ENCODE data around the gene SYCN. TPM values are rescaled to one million over a fixed set of nuclear protein-coding genes. Genes with fewer than 3 reads are reported as not detected.
A peak's percentile ranks its signal among the peaks of the same experiment; 100 is the strongest.
"Not testable (repeated sequence)": the region's sequence is repeated elsewhere in the genome, so short reads cannot be mapped to it uniquely, and the experiment has no call there.

Gene SYCN
- total RNA-seq, 1 donor from 2014 or later: not detected

- no peak for ATAC-seq
- no peak for DNase-seq (ENCODE audit: low spot score)
- intact Hi-C loops (cut with DNase I): no loop called here
Measured at GRCh38 chr19:39232708-39233107, 28.6 kb upstream of the SYCN start.

DNA sequence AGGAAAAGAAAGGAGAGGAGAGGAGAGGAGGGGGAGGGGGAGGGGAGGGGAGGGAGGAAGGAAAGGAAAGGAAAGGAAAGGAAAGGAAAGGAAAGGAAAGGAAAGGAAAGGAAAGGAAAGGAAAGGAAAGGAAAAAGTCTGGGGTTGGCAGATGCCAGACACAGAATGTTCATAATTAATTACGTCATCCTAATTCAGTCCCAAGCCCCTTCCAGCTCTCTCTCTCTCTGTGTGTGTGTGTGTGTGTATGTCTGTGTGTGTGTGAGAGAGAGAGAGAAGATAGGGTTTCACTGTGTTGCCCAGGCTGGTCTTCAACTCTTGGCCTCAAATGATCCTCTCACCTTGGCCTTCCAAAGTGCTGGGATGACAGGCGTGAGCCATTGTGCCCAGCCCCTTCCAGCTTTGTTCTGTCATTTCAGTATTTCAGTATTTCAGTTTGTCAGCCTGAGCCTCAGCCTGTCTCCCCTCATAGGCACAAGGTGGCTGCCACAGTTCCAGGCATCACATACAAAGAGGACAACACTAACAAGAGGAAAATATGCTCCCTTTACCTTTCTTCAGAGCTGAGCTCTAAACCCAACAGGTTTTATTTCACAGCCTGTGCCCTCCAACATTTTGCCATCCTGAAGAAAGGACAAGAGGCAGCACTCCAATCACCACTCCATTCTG, 26.2 kb upstream of the SYCN start:
- intact Hi-C loops (cut with DNase I): no loop called here
- no peak for DNase-seq (ENCODE audit: low spot score)

GRCh38 chr19:39224910-39225309, 20.8 kb upstream of the SYCN start:
- no peak for DNase-seq (ENCODE audit: low spot score)
- intact Hi-C loops (cut with DNase I): no loop called here
- no peak for ATAC-seq

More for the DNA sequence above, 26.2 kb upstream of the SYCN start:
- ATAC-seq: no peak

DNA sequence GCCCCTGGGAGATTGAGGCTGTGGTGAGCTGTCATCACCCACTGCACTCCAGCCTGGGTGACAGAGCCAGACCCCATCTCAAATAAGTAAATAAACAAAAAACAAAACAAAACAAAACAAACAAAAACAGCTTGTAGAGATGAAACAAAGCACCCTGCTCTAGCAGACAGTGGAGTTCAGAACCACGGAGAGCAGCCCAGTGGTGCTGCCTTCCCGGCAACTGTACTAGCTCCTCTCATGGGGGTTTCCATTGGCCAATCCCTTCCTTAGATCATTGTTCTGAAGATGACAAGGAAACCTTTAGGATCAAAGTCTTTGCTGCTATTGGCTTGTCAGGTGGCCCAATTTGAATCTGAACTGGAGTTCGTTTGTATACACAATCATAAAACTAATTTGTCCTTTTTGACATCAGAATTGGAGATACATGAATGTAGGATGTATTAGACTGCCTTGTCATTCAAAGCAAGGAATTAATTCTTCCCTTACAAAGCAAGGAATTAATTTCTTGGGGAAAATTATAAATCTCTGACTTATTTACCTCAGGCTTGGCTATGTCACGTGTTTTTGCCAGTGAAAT, 19.7 kb upstream of the SYCN start:
- ATAC-seq: no peak
- DNase-seq (ENCODE audit: low spot score): no peak
- intact Hi-C loops (cut with DNase I): no loop called here

DNA sequence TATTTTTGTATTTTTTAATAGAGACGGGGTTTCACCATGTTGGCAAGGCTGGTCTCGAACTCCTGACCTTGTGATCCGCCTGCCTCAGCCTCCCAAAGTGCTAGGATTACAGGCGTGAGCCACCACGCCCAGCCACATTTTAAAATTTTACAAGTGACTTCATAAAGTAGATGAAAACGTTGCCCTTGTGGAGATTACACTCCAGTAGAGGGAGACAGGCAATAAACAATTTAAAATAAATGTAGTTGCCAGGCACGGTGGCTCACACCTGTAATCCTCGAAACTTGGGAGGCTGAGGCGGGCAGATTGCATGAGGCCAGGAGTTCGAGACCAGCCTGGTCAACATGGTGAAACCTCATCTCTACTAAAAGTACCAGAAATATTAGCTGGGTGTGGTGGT, 15.0 kb upstream of the SYCN start:
- ATAC-seq; intact Hi-C loops (cut with DNase I); DNase-seq (ENCODE audit: low spot score): not testable (repeated sequence)

GRCh38 chr19:39218230-39219007, 14.4 kb upstream of the SYCN start:
- DNase-seq (ENCODE audit: low spot score) (no peak), ATAC-seq (no peak)
- intact Hi-C loops (cut with DNase I): no loop called here

DNA sequence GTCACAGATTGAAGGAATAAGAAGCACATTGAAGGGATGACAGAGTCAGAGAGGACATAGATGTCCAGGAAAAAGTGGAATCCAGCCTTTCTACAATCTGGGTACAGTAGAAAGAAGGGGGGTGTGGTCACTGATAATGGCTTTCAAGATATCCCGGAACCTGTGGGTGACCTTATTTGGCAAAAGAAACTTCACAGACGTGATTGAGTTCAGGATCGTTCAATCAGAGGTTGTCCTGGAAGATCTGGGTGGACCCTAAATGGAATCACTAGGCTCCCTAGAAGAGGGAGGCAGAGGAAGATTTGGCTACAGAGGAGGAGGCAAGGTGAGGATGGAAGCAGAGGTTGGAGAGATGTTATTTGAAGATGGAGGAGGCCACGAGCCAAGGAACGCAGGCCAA, 13.0 kb upstream of the SYCN start:
- DNase-seq (ENCODE audit: low spot score): no peak
- intact Hi-C loops (cut with DNase I): no loop called here
- ATAC-seq: no peak

DNA sequence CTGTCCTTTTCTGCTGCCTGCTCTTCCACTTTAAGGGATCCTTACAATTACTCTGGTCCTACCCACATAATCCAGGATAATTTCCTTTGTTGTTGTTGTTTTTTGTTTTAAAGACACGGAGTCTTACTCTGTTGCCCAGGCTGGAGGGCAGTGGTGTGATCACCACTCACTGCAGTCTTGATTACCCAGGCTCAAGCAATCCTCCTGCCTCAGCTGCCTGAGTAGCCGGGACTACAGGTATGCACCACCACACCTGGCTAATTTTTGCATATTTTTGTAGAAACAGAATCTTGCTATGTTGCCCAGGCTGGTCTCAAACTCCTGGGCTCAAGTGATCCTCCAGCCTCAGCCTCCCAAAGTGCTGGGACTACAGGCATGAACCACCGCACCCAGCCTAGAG, 11.3 kb upstream of the SYCN start:
- intact Hi-C loops (cut with DNase I); ATAC-seq; DNase-seq (ENCODE audit: low spot score): not testable (repeated sequence)

DNA sequence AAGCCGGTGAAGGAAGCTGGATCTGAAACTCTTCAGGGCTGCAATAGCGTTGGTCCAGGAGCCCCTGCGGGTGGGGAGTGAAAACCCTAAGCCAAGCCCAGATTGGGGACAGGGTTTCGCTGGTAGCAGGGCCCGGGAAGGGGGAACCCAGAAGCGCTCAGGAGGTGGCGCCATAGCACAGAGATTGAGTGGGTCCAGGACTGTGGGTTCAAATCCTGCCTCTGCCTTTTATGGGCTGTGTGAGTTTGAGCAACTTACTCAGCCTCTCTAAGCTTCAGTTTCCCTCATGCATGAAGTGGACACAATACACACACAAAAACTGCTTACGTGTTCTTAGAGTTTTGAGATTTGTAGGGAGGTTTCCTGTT, 8.3 kb upstream of the SYCN start:
- intact Hi-C loops (cut with DNase I): no loop called here
- peak; percentile 28 for ATAC-seq
- DNase-seq (ENCODE audit: low spot score): peak; percentile 66

DNA sequence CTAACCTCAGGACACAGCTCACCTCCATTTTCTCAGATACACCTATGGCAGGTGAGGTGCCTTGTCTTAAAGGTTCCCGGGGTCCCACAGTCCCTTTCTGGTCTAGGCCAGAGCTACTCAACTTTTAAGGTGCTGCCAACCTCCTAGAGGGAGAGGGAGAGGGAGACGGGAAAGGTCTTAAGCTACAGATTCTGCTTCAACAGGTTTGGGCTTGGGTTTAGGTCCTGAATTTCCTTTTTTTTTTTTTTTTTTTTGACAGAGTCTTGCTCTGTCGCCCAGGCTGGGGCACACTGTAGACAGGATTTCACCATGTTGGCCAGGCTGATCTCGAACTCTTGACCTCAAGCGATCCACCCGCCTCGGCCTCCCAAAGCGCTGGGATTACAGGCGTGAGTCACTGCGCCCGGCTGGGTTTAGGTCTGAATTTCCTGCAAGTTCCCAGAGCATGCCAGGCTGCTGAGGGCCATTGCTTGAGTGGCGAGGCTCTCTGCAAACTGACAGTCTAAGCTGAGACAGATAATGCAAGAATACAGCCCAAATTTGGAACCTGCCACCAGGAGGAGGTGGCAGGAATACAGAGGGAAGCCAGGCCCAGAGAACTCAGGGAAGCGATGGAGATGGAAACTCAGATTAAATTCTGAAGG, 7.8 kb upstream of the SYCN start:
- ATAC-seq: no peak
- intact Hi-C loops (cut with DNase I): no loop called here
- no peak for DNase-seq (ENCODE audit: low spot score)

- intact Hi-C loops (cut with DNase I): no loop called here
- DNase-seq (ENCODE audit: low spot score) (no peak), ATAC-seq (no peak)
Measured at GRCh38 chr19:39209196-39209595, 5.1 kb upstream of the SYCN start.

DNA sequence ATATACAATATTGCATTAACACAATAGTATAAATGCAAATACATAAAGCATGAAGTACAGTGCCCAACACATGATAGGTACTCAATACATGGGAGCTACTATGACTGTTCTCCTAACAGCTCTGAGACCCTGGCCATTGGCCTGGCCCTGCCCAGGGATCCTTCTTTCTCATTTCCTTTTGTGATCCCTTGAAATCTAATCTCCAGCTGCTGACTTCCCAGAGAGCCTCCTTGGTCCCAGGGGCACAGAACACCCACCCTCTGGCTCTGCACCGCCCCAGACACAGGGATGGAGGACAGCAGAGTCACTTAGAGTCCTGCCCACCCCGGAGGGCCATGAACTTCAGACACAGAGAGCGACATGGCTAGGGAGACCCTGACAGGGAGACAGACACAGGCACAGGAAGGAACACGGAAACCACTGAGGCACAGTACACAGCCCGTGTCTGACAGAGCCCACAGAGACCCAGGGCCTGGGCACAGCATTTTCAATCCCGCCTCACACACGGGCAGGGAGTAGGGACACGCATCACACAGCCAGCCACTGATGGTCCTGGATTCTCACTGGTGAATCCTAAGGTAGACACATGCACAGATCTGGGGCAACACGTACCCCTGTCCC, 4.2 kb upstream of the SYCN start:
- no peak for DNase-seq (ENCODE audit: low spot score)
- intact Hi-C loops (cut with DNase I): no loop called here
- ATAC-seq: no peak

DNA sequence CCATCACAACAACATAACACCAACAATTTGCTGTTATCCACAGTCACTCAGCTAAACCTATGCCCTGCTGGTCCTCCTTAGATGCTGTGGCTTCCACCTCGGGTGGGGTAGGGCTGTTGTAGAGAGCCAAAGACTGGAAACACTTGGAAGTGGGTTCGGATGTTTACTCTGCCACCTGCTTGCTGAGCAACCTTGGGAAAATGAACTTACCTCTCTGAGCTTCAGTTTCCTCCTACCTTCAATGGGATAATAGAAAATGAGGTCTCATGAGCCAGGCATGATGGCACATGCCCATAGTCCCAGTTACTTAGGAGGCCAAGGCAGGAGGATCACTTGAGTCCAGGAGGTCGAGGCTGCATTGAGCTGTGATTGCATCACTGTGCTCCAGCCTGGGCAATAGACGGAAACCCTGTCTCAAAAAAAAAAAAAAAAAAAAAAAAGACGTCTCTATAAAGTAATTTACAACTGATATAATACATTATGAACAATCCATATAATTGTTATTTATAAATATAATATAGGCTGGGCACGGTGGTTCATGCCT, 3.3 kb upstream of the SYCN start:
- DNase-seq (ENCODE audit: low spot score) (no peak), ATAC-seq (no peak)
- intact Hi-C loops (cut with DNase I): no loop called here

- intact Hi-C loops (cut with DNase I): no loop called here
- no peak for ATAC-seq
- no peak for DNase-seq (ENCODE audit: low spot score)
Measured at GRCh38 chr19:39206122-39206521, 2.1 kb upstream of the SYCN start.

DNA sequence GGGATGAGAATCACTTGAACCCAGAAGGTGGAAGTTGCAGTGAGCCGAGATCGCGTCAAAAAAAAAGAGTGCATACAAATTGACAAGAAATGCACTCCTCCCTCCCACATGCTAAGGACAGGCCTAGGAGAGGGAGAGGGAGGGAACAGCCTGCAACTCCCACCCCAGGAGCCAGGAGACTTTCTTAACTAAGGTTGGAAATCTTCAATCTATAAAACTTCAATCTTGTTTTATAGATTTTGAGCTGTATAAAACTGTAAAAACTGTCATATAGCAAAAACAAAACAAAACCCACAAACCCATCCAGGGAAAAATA, 1.3 kb upstream of the SYCN start:
- DNase-seq (ENCODE audit: low spot score): no peak
- no peak for ATAC-seq
- intact Hi-C loops (cut with DNase I): no loop called here

DNA sequence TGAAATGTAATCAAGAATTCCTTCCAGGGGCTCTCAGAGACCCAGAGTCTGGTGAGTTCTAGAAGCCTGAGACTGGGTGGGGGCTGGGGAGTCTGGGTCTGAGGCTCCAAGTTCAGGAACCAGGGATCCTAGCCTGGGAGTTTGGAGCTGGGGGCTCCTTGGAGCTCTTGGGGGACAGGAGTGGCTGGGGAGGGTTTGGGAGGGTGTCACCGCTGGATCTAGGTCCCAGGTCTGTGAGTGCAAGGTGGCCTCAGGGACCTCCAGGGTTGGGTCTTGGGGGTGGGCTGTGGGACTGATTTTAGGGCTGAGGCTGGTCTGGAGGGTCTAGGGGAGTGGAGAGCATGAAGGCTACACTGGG, 1.1 kb downstream of the SYCN start:
- intact Hi-C loops (cut with DNase I): no loop called here
- DNase-seq (ENCODE audit: low spot score) (no peak), ATAC-seq (no peak)

- intact Hi-C loops (cut with DNase I): no loop called here
- ATAC-seq: no peak
- no peak for DNase-seq (ENCODE audit: low spot score)
Measured at GRCh38 chr19:39200803-39201115, 3.3 kb downstream of the SYCN start.

DNA sequence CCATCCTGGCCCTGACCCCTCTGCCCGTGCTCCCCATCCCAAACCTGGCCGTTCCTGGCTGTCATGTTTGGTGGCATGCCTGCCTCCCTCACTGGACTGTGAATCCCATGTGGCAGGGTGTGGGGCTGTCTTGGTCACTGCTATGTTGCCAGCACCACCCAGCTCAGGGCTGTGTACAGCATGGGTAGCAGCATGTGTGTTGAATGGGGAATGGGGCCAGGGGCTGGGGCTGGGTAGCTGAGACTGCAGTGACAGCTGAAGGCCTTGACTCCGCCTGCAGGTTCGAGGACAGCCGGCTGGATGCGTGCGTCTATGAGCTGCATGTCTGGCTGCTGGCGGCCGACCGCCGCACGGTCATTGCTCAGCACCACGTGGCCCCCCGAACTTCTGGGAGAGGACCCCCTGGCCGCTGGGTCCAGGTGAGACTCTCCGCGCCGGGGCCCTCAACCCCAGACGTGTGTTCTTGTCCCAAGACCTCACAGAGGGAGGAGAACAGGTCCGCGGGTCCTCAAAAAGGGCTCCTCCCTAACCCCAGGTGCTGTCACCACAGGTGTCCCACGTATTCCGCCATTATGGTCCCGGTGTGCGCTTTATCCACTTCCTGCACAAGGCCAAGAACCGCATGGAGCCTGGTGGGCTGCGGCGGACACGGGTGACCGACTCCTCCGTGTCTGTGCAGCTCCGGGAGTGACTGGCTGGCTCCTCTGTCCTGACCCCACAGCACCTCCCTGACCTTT, 3.8 kb downstream of the SYCN start:
- DNase-seq (ENCODE audit: low spot score) (no peak), ATAC-seq (no peak)
- intact Hi-C loops (cut with DNase I): no loop called here

GRCh38 chr19:39199025-39199424, 5.0 kb downstream of the SYCN start:
- peak; percentile 60 for ATAC-seq
- no peak for DNase-seq (ENCODE audit: low spot score)
- intact Hi-C loops (cut with DNase I): no loop called here
